Caco-2 (cell line): ENCODE results near the gene GCDH. TPM values are rescaled to one million over a fixed set of nuclear protein-coding genes. Genes with fewer than 3 reads are reported as not detected.

Experiments
- BruUV-seq: library from RNA; stranded (reverse); fragments of 400-500 nt; replicated peaks from 2 replicates; lab custom pipeline; 2021; lab: Mats Ljungman, UMichigan
- CTCF ChIA-PET: fragments of 300-600 bp; sonication (Branson Sonifier 250); formaldehyde crosslinking; loops from one replicate; lab custom pipeline; 2022; ENCODE audit warnings: antibody characterized with exemption; lab: Charles Lee
- POLR2A ChIA-PET: fragments of 300-600 bp; sonication (Branson Sonifier 250); formaldehyde crosslinking; loops from one replicate; lab custom pipeline; 2022; ENCODE audit warnings: antibody characterized with exemption; lab: Charles Lee
- DNase-seq, 2 experiments: peaks; one replicate each; pipeline versions ENCODE4 v3.0.0 to v3.0.0-alpha.2; 2020 to 2022
- H3K27me3 ChIP-seq: replicated peaks from 2 replicates; pipeline ENCODE4 v1.6.0; 2011; ENCODE audit warnings: low read length; ENCODE audit not compliant: control insufficient read depth, insufficient read depth
- H3K36me3 ChIP-seq: 2 replicates; pipeline ENCODE4 v1.5.1; 2011; ENCODE audit warnings: low read length; ENCODE audit not compliant: control insufficient read depth, insufficient read depth
- H3K4me1 ChIP-seq: fragments of 250-450 bp; sonication (Bioruptor Pico); 2 replicates; pipeline ENCODE4 v1.5.1; 2020; ENCODE audit warnings: mild to moderate bottlenecking
- H3K4me3 ChIP-seq: 2 replicates; pipeline ENCODE4 v1.5.1; 2011; ENCODE audit warnings: low read depth, mild to moderate bottlenecking, control low read depth, low read length
- H3K9me3 ChIP-seq: fragments of 250-450 bp; sonication (Bioruptor Pico); 2 replicates; pipeline ENCODE4 v1.5.1; 2020; ENCODE audit warnings: mild to moderate bottlenecking, moderate library complexity
- H3K27ac Mint-ChIP-seq: one replicate; pipeline ENCODE4 v1.8.0; 2022; ENCODE audit warnings: mixed read lengths; ENCODE audit not compliant: unreplicated experiment
- H3K27me3 Mint-ChIP-seq: one replicate; pipeline ENCODE4 v1.8.0; 2022; ENCODE audit warnings: mixed read lengths; ENCODE audit not compliant: insufficient read depth, unreplicated experiment
- H3K36me3 Mint-ChIP-seq: one replicate; pipeline ENCODE4 v1.8.0; 2022; ENCODE audit warnings: mild to moderate bottlenecking, mixed read lengths; ENCODE audit not compliant: insufficient read depth, unreplicated experiment
- H3K4me1 Mint-ChIP-seq: one replicate; pipeline ENCODE4 v1.8.0; 2022; ENCODE audit warnings: low read depth, mixed read lengths; ENCODE audit not compliant: unreplicated experiment
- H3K4me3 Mint-ChIP-seq: one replicate; pipeline ENCODE4 v1.8.0; 2022; ENCODE audit warnings: mild to moderate bottlenecking, moderate library complexity, mixed read lengths; ENCODE audit not compliant: unreplicated experiment
- H3K9me3 Mint-ChIP-seq: one replicate; pipeline ENCODE4 v1.8.0; 2022; ENCODE audit warnings: mixed read lengths; ENCODE audit not compliant: unreplicated experiment
- intact Hi-C: fragments of 100-400 bp; cut with micrococcal nuclease; formaldehyde crosslinking; loops from one replicate; pipeline ENCODE4 v1.10.0; 2022; ENCODE audit not compliant: unreplicated experiment
- total RNA-seq: library from RNA; stranded (reverse); gene quantifications from 2 replicates; pipeline ENCODE4 v1.2.3, GENCODE V29; 2022
- TF ChIP-seq, protein P1 (sequence below), 2 experiments: fragments of 200-600 bp in 1 of 2; IDR thresholded peaks; 1 replicate in 1 of 2; 2 replicates in 1 of 2; pipeline versions ENCODE4 v1.5.1 to v1.8.0; 2011 to 2022; ENCODE audit warnings: antibody characterized with exemption in 1 of 2, control low read depth in 1 of 2, inconsistent platforms in 1 of 2, low read depth in 1 of 2, low read length in 1 of 2, mild to moderate bottlenecking in 1 of 2, moderate library complexity in 1 of 2; ENCODE audit not compliant: insufficient read depth in 1 of 2, severe bottlenecking in 1 of 2, unreplicated experiment in 1 of 2

Gene GCDH
- total RNA-seq, 1 experiment from 2014 or later = 31.4 TPM

DNA sequence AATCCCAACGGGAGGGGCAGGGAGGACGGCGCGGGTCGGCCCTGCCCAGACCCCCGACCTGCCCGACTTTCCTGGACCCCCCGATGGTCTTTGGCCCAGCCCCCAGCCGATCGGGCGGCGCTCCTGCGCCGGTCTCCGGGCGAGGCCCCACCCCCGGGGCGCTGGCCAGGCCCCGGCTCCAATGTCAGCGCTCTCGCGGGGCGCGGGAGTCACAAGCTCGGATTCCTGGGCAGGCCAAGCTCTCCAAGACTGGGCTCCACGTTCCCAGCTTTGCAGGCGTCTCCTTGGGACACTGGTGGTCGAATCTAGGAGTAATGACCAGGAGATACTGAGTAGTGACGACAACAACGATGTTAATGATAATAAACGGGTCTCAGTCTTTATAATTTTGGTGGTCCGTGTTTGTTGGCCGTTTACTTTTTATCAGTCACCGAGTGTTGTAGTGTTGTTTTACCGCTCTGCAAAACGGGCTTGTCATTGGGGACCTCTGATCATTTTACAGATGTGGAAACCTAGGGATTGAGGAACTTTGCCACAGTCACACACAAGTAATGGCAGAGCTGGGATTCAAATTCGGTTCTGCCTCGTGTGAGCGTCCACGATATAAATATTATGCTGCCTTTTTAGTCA is 55.2 kb downstream of the GCDH start:
- BruUV-seq = TSS peak; percentile 19
- CTCF ChIA-PET = interaction anchor here (0.6 to 0.7 kb wide), 6 partner anchors 19 to 1150 kb away, joined by 3 read pairs; no protein-coding TSS in a partner anchor

DNA sequence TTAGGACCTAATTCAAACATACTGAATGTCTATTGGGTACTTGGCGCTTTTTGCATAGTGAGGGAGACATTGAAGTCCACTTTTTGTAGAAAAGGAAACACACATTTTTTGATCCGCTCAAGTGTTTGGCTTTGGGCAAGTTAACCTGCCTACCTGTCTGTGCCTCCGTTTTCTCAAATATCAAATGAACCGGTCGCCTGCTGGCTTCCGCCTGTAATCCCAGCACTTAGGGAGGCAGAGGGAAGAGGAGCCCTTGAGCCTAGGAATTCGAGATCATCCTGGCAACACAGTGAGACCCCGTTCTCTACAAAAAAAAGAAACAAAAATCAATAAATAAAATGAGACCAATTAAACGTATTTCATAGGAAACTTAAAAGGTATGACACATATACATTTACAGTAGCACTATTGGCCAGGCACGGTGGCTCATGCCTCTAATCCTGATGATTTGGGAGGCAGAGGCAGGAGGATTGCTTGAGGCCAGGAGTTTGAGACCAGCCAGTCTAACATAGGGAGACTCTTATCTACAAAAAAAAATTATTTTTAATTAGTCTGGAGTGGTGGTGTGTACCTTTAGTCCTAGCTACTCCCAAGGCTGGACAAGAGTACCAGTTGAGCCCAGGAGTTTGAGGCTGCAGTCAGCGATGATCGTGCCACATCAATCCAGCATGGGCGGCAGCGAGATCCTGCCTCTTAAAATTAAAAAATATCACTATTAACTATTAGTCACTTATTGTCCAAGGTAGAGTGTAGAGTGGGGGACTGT is 56.0 kb downstream of the GCDH start:
- peaks cover 8% of the 10 kb centered on the region for H3K4me1 ChIP-seq
- H3K9me3 ChIP-seq = no peaks in the 10 kb centered on the region
- ChIA-PET CTCF (interaction anchor here (0.6 to 0.7 kb wide), 6 partner anchors 18 to 1149 kb away, joined by 3 read pairs; no protein-coding TSS in a partner anchor), POLR2A (interaction anchor here (0.5 to 1.0 kb wide), 15 partner anchors 10 to 1459 kb away, joined by 3 to 17 read pairs (median 6); partner anchors contain the start of genes GCDH and NFIX)
- no peaks in the 10 kb centered on the region for H3K27me3 ChIP-seq
- intact Hi-C loops = no loop called here
- Mint-ChIP-seq H3K36me3 (peaks cover 97% of the 10 kb centered on the region), H3K4me1 (peaks cover 13% of the 10 kb centered on the region), H3K27me3 (no peaks in the 10 kb centered on the region), H3K9me3 (no peaks in the 10 kb centered on the region), H3K27ac (peak overlapping the region; percentile 96), H3K4me3 (peak overlapping the region; percentile 83)
- no peak for DNase-seq
- H3K36me3 ChIP-seq = peaks cover 3% of the 10 kb centered on the region
- TF ChIP-seq, protein P1, sequence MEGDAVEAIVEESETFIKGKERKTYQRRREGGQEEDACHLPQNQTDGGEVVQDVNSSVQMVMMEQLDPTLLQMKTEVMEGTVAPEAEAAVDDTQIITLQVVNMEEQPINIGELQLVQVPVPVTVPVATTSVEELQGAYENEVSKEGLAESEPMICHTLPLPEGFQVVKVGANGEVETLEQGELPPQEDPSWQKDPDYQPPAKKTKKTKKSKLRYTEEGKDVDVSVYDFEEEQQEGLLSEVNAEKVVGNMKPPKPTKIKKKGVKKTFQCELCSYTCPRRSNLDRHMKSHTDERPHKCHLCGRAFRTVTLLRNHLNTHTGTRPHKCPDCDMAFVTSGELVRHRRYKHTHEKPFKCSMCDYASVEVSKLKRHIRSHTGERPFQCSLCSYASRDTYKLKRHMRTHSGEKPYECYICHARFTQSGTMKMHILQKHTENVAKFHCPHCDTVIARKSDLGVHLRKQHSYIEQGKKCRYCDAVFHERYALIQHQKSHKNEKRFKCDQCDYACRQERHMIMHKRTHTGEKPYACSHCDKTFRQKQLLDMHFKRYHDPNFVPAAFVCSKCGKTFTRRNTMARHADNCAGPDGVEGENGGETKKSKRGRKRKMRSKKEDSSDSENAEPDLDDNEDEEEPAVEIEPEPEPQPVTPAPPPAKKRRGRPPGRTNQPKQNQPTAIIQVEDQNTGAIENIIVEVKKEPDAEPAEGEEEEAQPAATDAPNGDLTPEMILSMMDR (IDR thresholded peaks at IDR 0.05; ENCODE audit: insufficient read depth in 1 of 2, low read depth in 1 of 2, low read length in 1 of 2, severe bottlenecking in 1 of 2, unreplicated experiment in 1 of 2) = no peak
- H3K4me3 ChIP-seq = peak overlapping the region; percentile 77
- BruUV-seq = no TSS peak

More for the DNA sequence above, 55.2 kb downstream of the GCDH start:
- Histone ChIP-seq H3K36me3 (peaks cover 3% of the 10 kb centered on the region), H3K4me3 (peak overlapping the region; percentile 77), H3K27me3 (no peaks in the 10 kb centered on the region), H3K4me1 (peaks cover 8% of the 10 kb centered on the region), H3K9me3 (no peaks in the 10 kb centered on the region)
- POLR2A ChIA-PET = interaction anchor here (0.5 to 1.0 kb wide), 15 partner anchors 9 to 1460 kb away, joined by 3 to 17 read pairs (median 6); partner anchors contain the start of genes GCDH and NFIX
- H3K4me3 Mint-ChIP-seq = peak overlapping the region; percentile 83
- intact Hi-C loops = no loop called here
- H3K9me3 Mint-ChIP-seq = no peaks in the 10 kb centered on the region
- H3K36me3 Mint-ChIP-seq = peaks cover 97% of the 10 kb centered on the region
- TF ChIP-seq, protein P1 (IDR thresholded peaks at IDR 0.05; ENCODE audit: insufficient read depth in 1 of 2, low read depth in 1 of 2, low read length in 1 of 2, severe bottlenecking in 1 of 2, unreplicated experiment in 1 of 2) = no peak
- H3K4me1 Mint-ChIP-seq = peaks cover 13% of the 10 kb centered on the region
- H3K27ac Mint-ChIP-seq = peak overlapping the region; percentile 96
- DNase-seq = peak; percentile 84
- H3K27me3 Mint-ChIP-seq = no peaks in the 10 kb centered on the region
